A549 (cell line): Measurements from ENCODE around the gene ZSCAN5A. TPM values are rescaled to one million over a fixed set of nuclear protein-coding genes. Genes with fewer than 3 reads are reported as not detected.
"Not testable (repeated sequence)": the region's sequence is repeated elsewhere in the genome, so short reads cannot be mapped to it uniquely, and the experiment has no call there.

Experiments used
- ATAC-seq, 2 experiments: fragments of 200-7000 bp in 1 of 2; fragments of >200 bp in 1 of 2; cut with Nextera tagmentation in 1 of 2; cut with Tn5 transposase in 1 of 2; 3 replicates each; pipeline versions ENCODE4 v1.8.0 to v1.9.1; 2018 to 2020; ENCODE audit warnings: mild to moderate bottlenecking in 1 of 2, moderate library complexity in 1 of 2
- CTCF ChIA-PET: fragments of 300-600 bp; sonication (Branson Sonifier 250); formaldehyde crosslinking; extraction: SDS; loops from one replicate; lab custom pipeline; 2021; ENCODE audit warnings: antibody characterized with exemption, inconsistent platforms; lab: Yijun Ruan, JAX
- POLR2A ChIA-PET: fragments of 350-600 bp; formaldehyde crosslinking; extraction: SDS; loops from one replicate; lab custom pipeline; 2021; ENCODE audit warnings: antibody characterized with exemption, inconsistent platforms; lab: Yijun Ruan, JAX
- DNase-seq, 2 experiments: peaks; one replicate each; pipeline versions ENCODE4 v3.0.0 to v3.0.0-alpha.2; 2011 to 2016; ENCODE audit warnings: low read depth in 1 of 2, low spot score in 1 of 2
- FAIRE-seq: peaks from 2 replicates; lab custom pipeline; 2011; peaks lifted over from hg19 to GRCh38; lab: Jason Lieb, UNC
- H3K27ac ChIP-seq, 2 experiments: fragments of >200 bp; sonication (Bioruptor Twin); formaldehyde crosslinking; 3 replicates each; pipeline ENCODE4 v1.5.1; 2016 to 2017
- H3K4me1 ChIP-seq: fragments of >200 bp; sonication (Bioruptor Twin); formaldehyde crosslinking; 3 replicates; pipeline ENCODE4 v1.6.1; 2016
- H3K4me2 ChIP-seq: fragments of >200 bp; sonication (Bioruptor Twin); formaldehyde crosslinking; 3 replicates; pipeline ENCODE4 v1.6.1; 2016
- H3K4me3 ChIP-seq: fragments of >200 bp; sonication (Bioruptor Twin); formaldehyde crosslinking; 3 replicates; pipeline ENCODE4 v1.5.1; 2016
- H3K9me3 ChIP-seq: fragments of >200 bp; sonication (Bioruptor Twin); formaldehyde crosslinking; 3 replicates; pipeline ENCODE4 v1.6.1; 2016
- CBX2 ChIP-seq: fragments of 200-600 bp; sonication (generic); IDR thresholded peaks from 2 replicates; pipeline ENCODE4 v1.6.1; 2016; ENCODE audit warnings: low read depth, mild to moderate bottlenecking, borderline replicate concordance
- CHD4 ChIP-seq: fragments of 200-600 bp; sonication (generic); IDR thresholded peaks from 2 replicates; pipeline ENCODE4 v1.6.1; 2016; ENCODE audit warnings: antibody characterized with exemption, mild to moderate bottlenecking, borderline replicate concordance
- EHMT2 ChIP-seq: fragments of 200-600 bp; sonication (generic); IDR thresholded peaks from 2 replicates; pipeline ENCODE4 v1.6.1; 2016; ENCODE audit warnings: antibody characterized with exemption, low read depth, mild to moderate bottlenecking, moderate library complexity
- EP300 ChIP-seq, 2 experiments: fragments of >200 bp; sonication (Bioruptor Twin); formaldehyde crosslinking; IDR thresholded peaks; 2 replicates in 1 of 2; 3 replicates in 1 of 2; pipeline ENCODE4 v1.6.1; 2016 to 2017
- GATA3 ChIP-seq: IDR thresholded peaks from 2 replicates; pipeline ENCODE4 v1.6.1; 2012; ENCODE audit warnings: borderline replicate concordance
- HDAC2 ChIP-seq: fragments of 200-600 bp; sonication (generic); IDR thresholded peaks from 2 replicates; pipeline ENCODE4 v1.6.1; 2016
- HOXA7 ChIP-seq: fragments of 250-450 bp; sonication (Bioruptor Pico); IDR thresholded peaks from 2 replicates; pipeline ENCODE4 v1.5.0; 2020; ENCODE audit warnings: mild to moderate bottlenecking, moderate library complexity
- HOXB13 ChIP-seq: fragments of 250-450 bp; sonication (Bioruptor Pico); IDR thresholded peaks from 2 replicates; pipeline ENCODE4 v1.5.0; 2020; ENCODE audit warnings: low read depth, mild to moderate bottlenecking, moderate library complexity
- JUN ChIP-seq, 2 experiments: fragments of >200 bp; sonication (Bioruptor Twin); formaldehyde crosslinking; IDR thresholded peaks; 2 replicates in 1 of 2; 3 replicates in 1 of 2; pipeline ENCODE4 v1.6.1; 2016 to 2017
- KDM5A ChIP-seq: fragments of 200-600 bp; sonication (generic); IDR thresholded peaks from 2 replicates; pipeline ENCODE4 v1.6.1; 2016; ENCODE audit warnings: antibody characterized with exemption, mild to moderate bottlenecking
- MAFK ChIP-seq: fragments of 450-650 bp; IDR thresholded peaks from 2 replicates; pipeline ENCODE4 v1.6.1; 2014; ENCODE audit not compliant: partially characterized antibody
- NR3C1 ChIP-seq: fragments of >200 bp; sonication (Bioruptor Twin); formaldehyde crosslinking; IDR thresholded peaks from 3 replicates; pipeline ENCODE4 v1.6.1; 2017
- PHF8 ChIP-seq: fragments of 200-600 bp; sonication (generic); IDR thresholded peaks from 2 replicates; pipeline ENCODE4 v1.6.1; 2016; ENCODE audit warnings: low read depth, mild to moderate bottlenecking, antibody characterized with exemption, moderate library complexity, borderline replicate concordance
- RCOR1 ChIP-seq: fragments of 150-350 bp; IDR thresholded peaks from 2 replicates; pipeline ENCODE4 v1.6.1; 2014; ENCODE audit warnings: antibody characterized with exemption, low read length, low read depth
- RFX5 ChIP-seq: fragments of 450-650 bp; IDR thresholded peaks from 2 replicates; pipeline ENCODE4 v1.7.1; 2014; ENCODE audit warnings: antibody characterized with exemption, mild to moderate bottlenecking, moderate library complexity
- SMC3 ChIP-seq: fragments of >200 bp; sonication (Bioruptor Twin); formaldehyde crosslinking; IDR thresholded peaks from 3 replicates; pipeline ENCODE4 v1.6.1; 2018; ENCODE audit warnings: inconsistent platforms
- SREBF2 ChIP-seq: fragments of 450-650 bp; IDR thresholded peaks from 2 replicates; pipeline ENCODE4 v1.6.1; 2014; ENCODE audit warnings: mild to moderate bottlenecking, moderate library complexity
- TFCP2L1 ChIP-seq: fragments of 250-450 bp; sonication (Bioruptor Pico); IDR thresholded peaks from 2 replicates; pipeline ENCODE4 v1.5.0; 2021; ENCODE audit warnings: mild to moderate bottlenecking
- ZC3H11A ChIP-seq: fragments of 450-650 bp; IDR thresholded peaks from 2 replicates; pipeline ENCODE4 v1.6.1; 2014; ENCODE audit warnings: antibody characterized with exemption, mild to moderate bottlenecking
- ZFP36 ChIP-seq: fragments of 450-650 bp; IDR thresholded peaks from 2 replicates; pipeline ENCODE4 v1.6.1; 2014; ENCODE audit warnings: borderline replicate concordance; ENCODE audit not compliant: partially characterized antibody
- ZNF302 ChIP-seq: fragments of 250-450 bp; sonication (Bioruptor Pico); IDR thresholded peaks from 2 replicates; pipeline ENCODE4 v1.9.0; 2021; ENCODE audit warnings: inconsistent platforms, mild to moderate bottlenecking, moderate library complexity
- ZSCAN20 ChIP-seq: fragments of 250-450 bp; sonication (Bioruptor Pico); IDR thresholded peaks from 2 replicates; pipeline ENCODE4 v1.8.0; 2022; ENCODE audit warnings: mild to moderate bottlenecking, moderate library complexity
- WGBS: methylation state at CpG from one replicate; pipeline ENCODE4 v1.1.6; 2017; ENCODE audit errors: missing lambda C conversion rate; 5-methylcytosine and 5-hydroxymethylcytosine counted together
- polyA plus RNA-seq, 4 experiments: library from polyadenylated mRNA; depleted of rRNA in 3 of 4; stranded (reverse); fragments of >200 nt; fragmentation: RNase III in 1 of 4; extraction: RNeasy Plus Mini Kit Qiagen cat#74134 plus additional on column Dnase treatment in 1 of 4; gene quantifications; 2 replicates in 3 of 4; 3 replicates in 1 of 4; pipeline ENCODE4 v1.2.3, GENCODE V29; 2011 to 2017
- TF ChIP-seq, protein P1 (sequence below): fragments of 250-450 bp; sonication (Bioruptor Pico); IDR thresholded peaks from 2 replicates; pipeline ENCODE4 v1.5.0; 2021; ENCODE audit warnings: mild to moderate bottlenecking, moderate library complexity, borderline replicate concordance

Gene ZSCAN5A
- polyA plus RNA-seq, 2 of the 4 experiments (the other 2 are of a cell fraction): 10.8 to 13.3 TPM

DNA sequence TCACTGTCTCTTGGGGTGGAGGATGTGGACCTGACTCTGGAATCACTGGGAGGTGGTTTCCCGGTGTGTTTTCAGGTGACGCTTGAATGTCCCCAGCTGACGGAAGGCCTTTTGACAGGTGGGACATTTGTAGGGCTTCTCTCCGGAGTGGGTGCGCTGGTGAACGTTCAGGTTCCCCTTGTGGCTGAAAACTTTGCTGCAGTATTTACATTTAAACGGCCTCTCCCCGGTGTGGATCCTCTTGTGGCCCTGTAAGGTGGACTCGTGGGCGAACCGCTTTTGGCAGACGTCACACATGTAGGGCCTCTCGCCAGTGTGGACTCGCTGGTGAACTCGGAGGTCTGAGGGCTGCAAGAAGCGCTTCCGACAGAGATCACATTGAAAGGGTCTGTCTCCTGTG, 124.9 kb downstream of the ZSCAN5A start:
- Histone ChIP-seq H3K9me3 (peaks cover 4% of the 10 kb centered on the region; the same call in 1 of the 3 replicates), H3K27ac (no peak overlapping the region), H3K4me1 (no peaks in the 10 kb centered on the region), H3K4me3 (no peak overlapping the region), H3K4me2 (no peak overlapping the region)
- POLR2A ChIA-PET: no interaction called here
- DNase-seq (peak in 1 of 2 experiments; percentile 19), FAIRE-seq (no peak), ATAC-seq (peak; percentile 55 to 72; a peak in 4 of 6 replicates)
- TF ChIP-seq CBX2: no peak
- no peak for TF ChIP-seq GATA3
- TF ChIP-seq MAFK: no peak
- TF ChIP-seq, protein P1, sequence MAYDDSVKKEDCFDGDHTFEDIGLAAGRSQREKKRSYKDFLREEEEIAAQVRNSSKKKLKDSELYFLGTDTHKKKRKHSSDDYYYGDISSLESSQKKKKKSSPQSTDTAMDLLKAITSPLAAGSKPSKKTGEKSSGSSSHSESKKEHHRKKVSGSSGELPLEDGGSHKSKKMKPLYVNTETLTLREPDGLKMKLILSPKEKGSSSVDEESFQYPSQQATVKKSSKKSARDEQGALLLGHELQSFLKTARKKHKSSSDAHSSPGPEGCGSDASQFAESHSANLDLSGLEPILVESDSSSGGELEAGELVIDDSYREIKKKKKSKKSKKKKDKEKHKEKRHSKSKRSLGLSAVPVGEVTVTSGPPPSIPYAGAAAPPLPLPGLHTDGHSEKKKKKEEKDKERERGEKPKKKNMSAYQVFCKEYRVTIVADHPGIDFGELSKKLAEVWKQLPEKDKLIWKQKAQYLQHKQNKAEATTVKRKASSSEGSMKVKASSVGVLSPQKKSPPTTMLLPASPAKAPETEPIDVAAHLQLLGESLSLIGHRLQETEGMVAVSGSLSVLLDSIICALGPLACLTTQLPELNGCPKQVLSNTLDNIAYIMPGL: no peak
- no peak for TF ChIP-seq RCOR1
- no peak for TF ChIP-seq EP300 (IDR thresholded peaks at IDR 0.05)
- TF ChIP-seq EHMT2: no peak
- TF ChIP-seq ZFP36: no peak
- no peak for TF ChIP-seq HOXB13 (CRISPR knock-in tag)
- no peak for TF ChIP-seq TFCP2L1 (CRISPR knock-in tag)
- no peak for TF ChIP-seq CHD4
- TF ChIP-seq SREBF2: no peak
- TF ChIP-seq ZSCAN20 (CRISPR knock-in tag): no peak
- WGBS: 43% methylated on average over 10 of the region's 17 CpGs
- CTCF ChIA-PET: interaction anchor here (0.5 to 1.5 kb wide), 2 partner anchors 13 to 1863 kb away, joined by 3 read pairs; no protein-coding TSS in a partner anchor

DNA sequence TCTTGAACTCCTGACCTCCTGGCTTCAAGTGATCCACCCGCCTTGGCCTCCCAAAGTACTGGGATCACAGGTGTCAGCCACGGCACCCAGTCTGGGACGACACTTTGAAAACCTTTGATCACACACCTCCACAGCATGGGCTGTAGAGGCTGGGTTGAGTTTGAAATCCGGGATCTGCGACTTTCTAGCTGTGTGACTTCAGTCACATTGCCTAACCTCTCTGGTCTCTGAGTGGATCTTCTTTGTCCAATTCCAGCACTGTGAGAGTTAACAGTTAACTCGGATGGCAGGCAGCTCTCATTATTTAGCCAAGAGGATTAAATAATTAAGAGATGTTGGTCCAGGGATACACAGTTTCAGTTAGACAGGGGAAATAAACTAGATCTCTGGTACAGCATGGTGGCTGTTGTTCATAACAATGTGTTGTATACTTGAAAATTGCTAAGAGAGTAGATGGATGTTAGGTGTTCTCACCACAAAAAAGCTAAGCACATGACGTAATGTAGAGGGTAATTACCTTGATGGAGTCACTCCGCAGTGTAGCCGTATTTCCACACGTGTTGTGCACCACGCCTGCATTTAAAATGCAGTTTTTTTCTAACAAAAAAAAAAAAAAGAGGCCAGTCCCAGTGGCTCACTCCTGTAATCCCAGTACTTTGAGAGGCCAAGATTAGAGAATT, 136.9 kb downstream of the ZSCAN5A start:
- TF ChIP-seq ZFP36 (peak; percentile 69), EP300 (IDR thresholded peaks at IDR 0.05) (no peak)
- H3K4me2 ChIP-seq: no peak overlapping the region
- no peak overlapping the region for H3K4me3 ChIP-seq
- POLR2A ChIA-PET: no interaction called here
- H3K27ac ChIP-seq: no peak overlapping the region
- WGBS: 30% methylated on average over 11 of the region's 11 CpGs
- CTCF ChIA-PET: interaction anchor here (1.0 to 1.1 kb wide), 2 partner anchors 9 to 114 kb away, joined by 3 to 6 read pairs; no protein-coding TSS in a partner anchor
- FAIRE-seq (no peak), ATAC-seq (no peak), DNase-seq (no peak)
- no peaks in the 10 kb centered on the region for H3K9me3 ChIP-seq
- no peaks in the 10 kb centered on the region for H3K4me1 ChIP-seq

DNA sequence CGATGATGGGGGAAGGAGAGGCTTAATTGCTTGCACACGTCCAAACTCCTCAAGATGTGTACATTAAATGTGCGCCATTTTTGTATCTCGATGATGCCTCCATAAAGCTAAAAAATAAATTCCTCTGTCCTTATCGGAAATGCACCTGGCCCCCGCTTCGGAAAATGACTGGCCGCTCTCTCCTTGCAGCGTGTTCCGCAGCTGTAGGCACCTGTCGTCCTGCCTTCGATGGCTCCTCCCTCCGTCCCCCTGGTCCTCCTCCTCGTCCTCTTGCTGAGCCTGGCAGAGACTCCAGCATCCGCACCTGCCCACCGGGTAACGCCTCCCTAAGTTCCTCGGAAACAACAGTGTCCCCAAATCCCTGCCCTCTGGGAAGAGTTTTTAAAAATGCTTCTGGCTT, 137.8 kb downstream of the ZSCAN5A start:
- no peak overlapping the region for H3K4me2 ChIP-seq
- FAIRE-seq (no peak), ATAC-seq (no peak), DNase-seq (no peak)
- 70% methylated on average over 18 of the region's 18 CpGs for WGBS
- no peak overlapping the region for H3K4me3 ChIP-seq
- POLR2A ChIA-PET: no interaction called here
- no peak overlapping the region for H3K27ac ChIP-seq
- no peaks in the 10 kb centered on the region for H3K4me1 ChIP-seq
- CTCF ChIA-PET: interaction anchor here (0.5 to 2.3 kb wide), 3 partner anchors 12 to 147 kb away, joined by 3 to 9 read pairs (median 3); no protein-coding TSS in a partner anchor
- TF ChIP-seq NR3C1 (no peak), HOXA7 (CRISPR knock-in tag) (no peak), RFX5 (no peak), ZC3H11A (no peak), EP300 (IDR thresholded peaks at IDR 0.05) (no peak), ZNF302 (CRISPR knock-in tag) (no peak), SMC3 (no peak), PHF8 (no peak), CBX2 (no peak), KDM5A (no peak), EHMT2 (no peak), MAFK (no peak), HDAC2 (no peak), JUN (IDR thresholded peaks at IDR 0.05) (no peak)
- no peaks in the 10 kb centered on the region for H3K9me3 ChIP-seq

DNA sequence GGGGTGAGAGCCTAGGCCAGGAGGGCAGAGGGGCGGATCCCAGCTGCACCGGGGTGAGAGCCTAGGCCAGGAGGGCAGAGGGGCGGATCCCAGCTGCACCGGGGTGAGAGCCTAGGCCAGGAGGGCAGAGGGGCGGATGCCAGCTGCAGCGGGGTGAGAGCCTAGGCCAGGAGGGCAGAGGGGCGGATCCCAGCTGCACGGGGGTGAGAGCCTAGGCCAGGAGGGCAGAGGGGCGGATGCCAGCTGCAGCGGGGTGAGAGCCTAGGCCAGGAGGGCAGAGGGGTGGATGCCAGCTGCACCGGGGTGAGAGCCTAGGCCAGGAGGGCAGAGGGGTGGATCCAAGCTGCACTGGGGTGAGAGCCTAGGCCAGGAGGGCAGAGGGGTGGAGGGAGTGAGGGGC, 138.3 kb downstream of the ZSCAN5A start:
- ATAC-seq, POLR2A ChIA-PET, H3K27ac ChIP-seq, H3K4me2 ChIP-seq, H3K4me3 ChIP-seq, DNase-seq, FAIRE-seq, H3K9me3 ChIP-seq, H3K4me1 ChIP-seq: not testable (repeated sequence)
- WGBS: 68% methylated on average over 6 of the region's 11 CpGs
- CTCF ChIA-PET: interaction anchor here (0.5 to 2.3 kb wide), 3 partner anchors 13 to 146 kb away, joined by 3 to 9 read pairs (median 3); no protein-coding TSS in a partner anchor

DNA sequence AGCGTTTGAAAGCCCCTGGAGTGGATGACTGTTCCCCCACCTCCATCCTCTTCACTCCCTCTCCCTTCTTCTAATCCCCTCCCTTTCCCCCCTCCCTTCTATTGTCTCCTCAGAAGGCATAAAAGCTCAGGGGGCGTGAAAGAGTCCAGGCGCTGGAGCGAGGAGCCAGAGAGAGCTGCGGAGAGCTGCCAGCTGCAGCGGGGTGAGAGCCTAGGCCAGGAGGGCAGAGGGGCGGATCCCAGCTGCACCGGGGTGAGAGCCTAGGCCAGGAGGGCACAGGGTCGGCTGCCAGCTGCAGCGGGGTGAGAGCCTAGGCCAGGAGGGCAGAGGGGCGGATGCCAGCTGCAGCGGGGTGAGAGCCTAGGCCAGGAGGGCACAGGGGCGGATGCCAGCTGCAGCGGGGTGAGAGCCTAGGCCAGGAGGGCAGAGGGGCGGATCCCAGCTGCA, 138.8 kb downstream of the ZSCAN5A start, which contains the start of gene GALP:
GALP (plus strand) TSS at position 148 of the 447 bp plus-strand sequence. CDS start 1,101 bp downstream, outside the sequence.
- H3K4me2 ChIP-seq, POLR2A ChIA-PET, H3K4me1 ChIP-seq, DNase-seq, H3K9me3 ChIP-seq, H3K27ac ChIP-seq, ATAC-seq, H3K4me3 ChIP-seq, FAIRE-seq: not testable (repeated sequence)
- CTCF ChIA-PET: interaction anchor here (0.7 to 2.3 kb wide), 3 partner anchors 21 to 226 kb away, joined by 3 to 9 read pairs (median 7); no protein-coding TSS in a partner anchor
- 68% methylated on average over 15 of the region's 15 CpGs for WGBS
